ENCODE measurements around the gene PLCB3.

PLCB3 gene

GRCh38 chr11:64223001-64223651 is 28.2 kb upstream of the PLCB3 start:
- TF ChIP-seq TAF1 (IDR thresholded peaks at IDR 0.05; ENCODE audit: borderline replicate concordance, low read depth, low read length) (no peak), POLR2AphosphoS5 (IDR thresholded peaks at IDR 0.05; ENCODE audit: low read depth, low read length) (peak; percentile 76; the same call in 1 of the 2 replicates), POLR2A (IDR thresholded peaks at IDR 0.05; ENCODE audit: low read depth, low read length) (no peak)
- no peak for DNase-seq (ENCODE audit: insufficient read length)
- FAIRE-seq = peak; percentile 38

- DNase-seq (ENCODE audit: insufficient read length) = no peak
- FAIRE-seq = peak; percentile 30
- peak; percentile 72 for TF ChIP-seq POLR2AphosphoS5 (IDR thresholded peaks at IDR 0.05; ENCODE audit: low read depth, low read length)
- TF ChIP-seq TAF1 (IDR thresholded peaks at IDR 0.05; ENCODE audit: borderline replicate concordance, low read depth, low read length) = no peak
- peak; percentile 70 for TF ChIP-seq POLR2A (IDR thresholded peaks at IDR 0.05; ENCODE audit: low read depth, low read length)
Measured at GRCh38 chr11:64224151-64224890, 27.0 kb upstream of the PLCB3 start.

- DNase-seq (ENCODE audit: insufficient read length) (no peak), FAIRE-seq (peak; percentile 84)
- TF ChIP-seq POLR2A (IDR thresholded peaks at IDR 0.05; ENCODE audit: low read depth, low read length) (0 out of 2 replicates have a peak, but pooled peaks have one; percentile 52), POLR2AphosphoS5 (IDR thresholded peaks at IDR 0.05; ENCODE audit: low read depth, low read length) (no peak)
Measured at GRCh38 chr11:64224891-64225607, 26.3 kb upstream of the PLCB3 start.

GRCh38 chr11:64225608-64226506 is 25.5 kb upstream of the PLCB3 start, which contains the start of the genes NUDT22 and TRPT1:
TSS of gene NUDT22 (plus strand) at chr11:64226274. CDS start at chr11:64226653, 379 bp downstream.
TSS of gene TRPT1 (minus strand) at chr11:64226186. CDS start at chr11:64225860, 326 bp downstream.
- DNase-seq (ENCODE audit: insufficient read length) (peak; percentile 96), FAIRE-seq (peak; percentile 92)
- TF ChIP-seq TAF1 (IDR thresholded peaks at IDR 0.05; ENCODE audit: borderline replicate concordance, low read depth, low read length) (no peak), POLR2AphosphoS5 (IDR thresholded peaks at IDR 0.05; ENCODE audit: low read depth, low read length) (peak; percentile 49; the same call in 1 of the 2 replicates), POLR2A (IDR thresholded peaks at IDR 0.05; ENCODE audit: low read depth, low read length) (peak; percentile 77; the same call in 1 of the 2 replicates)

GRCh38 chr11:64226507-64227051 is 24.8 kb upstream of the PLCB3 start:
- TF ChIP-seq POLR2AphosphoS5 (IDR thresholded peaks at IDR 0.05; ENCODE audit: low read depth, low read length) (no peak), POLR2A (IDR thresholded peaks at IDR 0.05; ENCODE audit: low read depth, low read length) (no peak), TAF1 (IDR thresholded peaks at IDR 0.05; ENCODE audit: borderline replicate concordance, low read depth, low read length) (no peak)
- FAIRE-seq = no peak
- peak; percentile 77 for DNase-seq (ENCODE audit: insufficient read length)

- FAIRE-seq (no peak), DNase-seq (ENCODE audit: insufficient read length) (no peak)
- TF ChIP-seq POLR2A (IDR thresholded peaks at IDR 0.05; ENCODE audit: low read depth, low read length) (no peak), TAF1 (IDR thresholded peaks at IDR 0.05; ENCODE audit: borderline replicate concordance, low read depth, low read length) (no peak), POLR2AphosphoS5 (IDR thresholded peaks at IDR 0.05; ENCODE audit: low read depth, low read length) (no peak)
Measured at GRCh38 chr11:64227405-64227956, 23.8 kb upstream of the PLCB3 start.

- no peak for FAIRE-seq
- DNase-seq (ENCODE audit: insufficient read length) = no peak
- TF ChIP-seq POLR2A (IDR thresholded peaks at IDR 0.05; ENCODE audit: low read depth, low read length) = no peak
- no peak for TF ChIP-seq POLR2AphosphoS5 (IDR thresholded peaks at IDR 0.05; ENCODE audit: low read depth, low read length)
- TF ChIP-seq TAF1 (IDR thresholded peaks at IDR 0.05; ENCODE audit: borderline replicate concordance, low read depth, low read length) = no peak
Measured at GRCh38 chr11:64229090-64229743, 22.1 kb upstream of the PLCB3 start.

GRCh38 chr11:64229744-64230170 is 21.6 kb upstream of the PLCB3 start:
- no peak for FAIRE-seq
- TF ChIP-seq POLR2A (IDR thresholded peaks at IDR 0.05; ENCODE audit: low read depth, low read length) (no peak), TAF1 (IDR thresholded peaks at IDR 0.05; ENCODE audit: borderline replicate concordance, low read depth, low read length) (no peak), POLR2AphosphoS5 (IDR thresholded peaks at IDR 0.05; ENCODE audit: low read depth, low read length) (no peak)
- no peak for DNase-seq (ENCODE audit: insufficient read length)

GRCh38 chr11:64230171-64230984 is 21.0 kb upstream of the PLCB3 start, which contains the start of gene DNAJC4:
TSS of gene DNAJC4 (plus strand) at chr11:64230548. CDS start at chr11:64230855, 307 bp downstream.
- FAIRE-seq = peak; percentile 93
- DNase-seq (ENCODE audit: insufficient read length) = peak; percentile 89
- peak; percentile 36; the same call in 1 of the 2 replicates for TF ChIP-seq TAF1 (IDR thresholded peaks at IDR 0.05; ENCODE audit: borderline replicate concordance, low read depth, low read length)
- peak; percentile 69; the same call in 1 of the 2 replicates for TF ChIP-seq POLR2A (IDR thresholded peaks at IDR 0.05; ENCODE audit: low read depth, low read length)
- TF ChIP-seq POLR2AphosphoS5 (IDR thresholded peaks at IDR 0.05; ENCODE audit: low read depth, low read length) = peak; percentile 66

Measured in GM12892 (cell line).